H1 (cell line): ENCODE data around the gene EZH2. TPM values are rescaled to one million over a fixed set of nuclear protein-coding genes. Genes with fewer than 3 reads are reported as not detected.

Experiments used
- CTCF ChIA-PET: fragments of 300-600 bp; sonication (Branson Sonifier 250); formaldehyde crosslinking; loops from one replicate; lab custom pipeline; 2021; ENCODE audit not compliant: partially characterized antibody; lab: Charles Lee
- POLR2A ChIA-PET: fragments of 300-600 bp; sonication (Branson Sonifier 250); formaldehyde crosslinking; loops from one replicate; lab custom pipeline; 2021; ENCODE audit warnings: inconsistent platforms; ENCODE audit not compliant: partially characterized antibody; lab: Charles Lee
- DNase-seq, 2 experiments: peaks; one replicate each; pipeline versions ENCODE4 v3.0.0 to v3.0.0-alpha.2; 2010 to 2022; ENCODE audit warnings: low spot score in 2 of 2, low read depth in 1 of 2, mixed read lengths in 1 of 2
- FAIRE-seq: peaks from 2 replicates; lab custom pipeline; 2011; peaks lifted over from hg19 to GRCh38; lab: Jason Lieb, UNC
- H2AFZ ChIP-seq: 2 replicates; pipeline ENCODE4 v1.8.1; 2012; ENCODE audit warnings: low read length, inconsistent platforms
- H2AK5ac ChIP-seq: 2 replicates; pipeline ENCODE4 v1.6.1; 2013; ENCODE audit warnings: low read depth, low read length
- H2BK120ac ChIP-seq: replicated peaks from 2 replicates; pipeline ENCODE3; 2013; ENCODE audit warnings: low read depth, low read length, inconsistent platforms
- H2BK12ac ChIP-seq: 2 replicates; pipeline ENCODE4 v1.6.1; 2013; ENCODE audit warnings: low read depth, low read length
- H2BK15ac ChIP-seq: 2 replicates; pipeline ENCODE4 v1.6.1; 2013; ENCODE audit warnings: low read length
- H2BK20ac ChIP-seq: 2 replicates; pipeline ENCODE4 v1.6.1; 2013; ENCODE audit warnings: low read length
- H2BK5ac ChIP-seq: 2 replicates; pipeline ENCODE4 v1.6.1; 2013; ENCODE audit warnings: low read depth, low read length
- H3K14ac ChIP-seq: 2 replicates; pipeline ENCODE4 v1.6.1; 2013; ENCODE audit warnings: inconsistent platforms; ENCODE audit not compliant: insufficient read length
- H3K18ac ChIP-seq: 2 replicates; pipeline ENCODE4 v1.6.1; 2013; ENCODE audit warnings: low read length; ENCODE audit errors: extremely low read depth
- H3K23ac ChIP-seq: 2 replicates; pipeline ENCODE4 v1.6.1; 2013; ENCODE audit warnings: inconsistent platforms; ENCODE audit not compliant: insufficient read length
- H3K23me2 ChIP-seq: 2 replicates; pipeline ENCODE4 v1.6.1; 2013; ENCODE audit warnings: low read depth, low read length
- H3K27ac ChIP-seq: 2 replicates; pipeline ENCODE4 v1.6.1; 2011; ENCODE audit warnings: low read depth, low read length, inconsistent platforms
- H3K27me3 ChIP-seq, 4 experiments: replicated peaks in 1 of 4; 1 replicate in 1 of 4; 2 replicates in 3 of 4; pipeline versions ENCODE4 v1.6.1 to v1.8.1; 2011 to 2013; ENCODE audit warnings: low read length in 3 of 4, mild to moderate bottlenecking in 3 of 4, inconsistent platforms in 2 of 4, mixed read lengths in 2 of 4, moderate library complexity in 1 of 4; ENCODE audit not compliant: control insufficient read depth in 3 of 4, insufficient read depth in 3 of 4; ENCODE audit errors: extremely low read depth in 1 of 4
- H3K36me3 ChIP-seq, 4 experiments: 2 replicates each; pipeline versions ENCODE4 v1.6.1 to v1.8.1; 2011 to 2013; ENCODE audit warnings: mild to moderate bottlenecking in 4 of 4, low read length in 3 of 4, moderate library complexity in 2 of 4, control low read depth in 1 of 4, inconsistent platforms in 1 of 4; ENCODE audit not compliant: insufficient read depth in 4 of 4, control insufficient read depth in 2 of 4
- H3K4ac ChIP-seq: replicated peaks from 2 replicates; pipeline ENCODE3; 2013; ENCODE audit warnings: low read length, low read depth, mixed read lengths, inconsistent platforms; ENCODE audit not compliant: insufficient read length
- H3K4me1 ChIP-seq, 4 experiments: replicated peaks in 1 of 4; 1 replicate in 1 of 4; 2 replicates in 3 of 4; pipeline versions ENCODE4 v1.6.1 to v1.8.1; 2011 to 2013; ENCODE audit warnings: low read length in 3 of 4, inconsistent platforms in 2 of 4, mixed read lengths in 1 of 4; ENCODE audit not compliant: insufficient read depth in 4 of 4, control insufficient read depth in 3 of 4
- H3K4me2 ChIP-seq, 2 experiments: 2 replicates each; pipeline versions ENCODE4 v1.6.1 to v1.8.1; 2011 to 2013; ENCODE audit warnings: low read depth in 2 of 2, low read length in 2 of 2, control low read depth in 1 of 2, inconsistent platforms in 1 of 2, mild to moderate bottlenecking in 1 of 2; ENCODE audit not compliant: insufficient read depth in 1 of 2
- H3K4me3 ChIP-seq, 4 experiments: fragments of 200-600, 300-600 bp in 1 of 4; sonication (generic), shearing (Covaris generic), sonication (Bioruptor Twin) in 1 of 4; 2 replicates each; pipeline versions ENCODE4 v1.5.1 to v1.8.1; 2011 to 2016; ENCODE audit warnings: low read length in 4 of 4, low read depth in 3 of 4, control low read depth in 2 of 4, inconsistent platforms in 2 of 4, mild to moderate bottlenecking in 2 of 4, mixed read lengths in 1 of 4, moderate library complexity in 1 of 4; ENCODE audit not compliant: insufficient read depth in 2 of 4; ENCODE audit errors: extremely low read depth in 1 of 4
- H3K56ac ChIP-seq: replicated peaks from 2 replicates; pipeline ENCODE3; 2013; ENCODE audit warnings: low read depth, mild to moderate bottlenecking, mixed read lengths, low read length, inconsistent platforms; ENCODE audit not compliant: insufficient read length
- H3K79me1 ChIP-seq: 2 replicates; pipeline ENCODE4 v1.6.1; 2013; ENCODE audit warnings: low read depth, low read length, control low read depth
- H3K79me2 ChIP-seq, 2 experiments: 2 replicates each; pipeline versions ENCODE4 v1.6.1 to v1.8.1; 2012 to 2013; ENCODE audit warnings: low read length in 2 of 2, mild to moderate bottlenecking in 2 of 2, inconsistent platforms in 1 of 2; ENCODE audit not compliant: insufficient read depth in 2 of 2, control insufficient read depth in 1 of 2
- H3K9ac ChIP-seq, 4 experiments: replicated peaks in 1 of 4; 1 replicate in 1 of 4; 2 replicates in 3 of 4; pipeline versions ENCODE4 v1.6.1 to v1.8.1; 2011 to 2013; ENCODE audit warnings: low read depth in 3 of 4, low read length in 3 of 4, control low read depth in 2 of 4, mild to moderate bottlenecking in 2 of 4, moderate library complexity in 2 of 4, inconsistent platforms in 1 of 4; ENCODE audit errors: extremely low read depth in 1 of 4
- H3K9me3 ChIP-seq, 2 experiments: 2 replicates each; pipeline versions ENCODE4 v1.6.1 to v1.8.1; 2012 to 2013; ENCODE audit warnings: mild to moderate bottlenecking in 2 of 2, moderate library complexity in 2 of 2, control low read depth in 1 of 2, inconsistent platforms in 1 of 2, low read depth in 1 of 2, low read length in 1 of 2, mixed read lengths in 1 of 2; ENCODE audit not compliant: insufficient read depth in 2 of 2
- H4K20me1 ChIP-seq, 2 experiments: replicated peaks in 1 of 2; 2 replicates each; pipeline versions ENCODE3 to v1.8.1; 2011 to 2013; ENCODE audit warnings: inconsistent platforms in 2 of 2, low read length in 2 of 2, mild to moderate bottlenecking in 1 of 2; ENCODE audit not compliant: insufficient read depth in 2 of 2, control insufficient read depth in 1 of 2
- H4K5ac ChIP-seq: 2 replicates; pipeline ENCODE4 v1.6.1; 2013; ENCODE audit warnings: low read length, low read depth, mixed read lengths, inconsistent platforms; ENCODE audit not compliant: insufficient read length
- H4K8ac ChIP-seq: 2 replicates; pipeline ENCODE4 v1.8.0; 2013; ENCODE audit warnings: mild to moderate bottlenecking, moderate library complexity, low read length, inconsistent platforms; ENCODE audit not compliant: insufficient read depth; ENCODE audit errors: extremely low read depth
- H4K91ac ChIP-seq: replicated peaks from 2 replicates; pipeline ENCODE3; 2013; ENCODE audit warnings: low read length, mixed read lengths, inconsistent platforms; ENCODE audit not compliant: insufficient read length
- ATF2 ChIP-seq: IDR thresholded peaks from 2 replicates; pipeline ENCODE4 v1.6.1; 2012; ENCODE audit warnings: low read length, inconsistent platforms
- ATF3 ChIP-seq: IDR thresholded peaks from 2 replicates; pipeline ENCODE4 v1.6.1; 2011; ENCODE audit warnings: low read depth, mild to moderate bottlenecking, low read length; ENCODE audit not compliant: insufficient read depth
- WGBS, 2 experiments: shearing (Covaris generic) in 1 of 2; methylation state at CpG; one replicate each; pipeline versions ENCODE4 v1.1.6 to v1.1.7; 2013 to 2015; ENCODE audit warnings: low lambda C conversion rate in 2 of 2, mixed read lengths in 2 of 2, inconsistent platforms in 1 of 2, low coverage in 1 of 2, missing lambda C conversion rate in 1 of 2; ENCODE audit not compliant: insufficient replicate concordance in 2 of 2, insufficient coverage in 1 of 2, insufficient read length in 1 of 2; ENCODE audit errors: extremely low coverage in 1 of 2, missing lambda C conversion rate in 1 of 2; 5-methylcytosine and 5-hydroxymethylcytosine counted together
- polyA plus RNA-seq, 7 experiments: library from polyadenylated mRNA; depleted of rRNA in 3 of 7; stranded (reverse) in 5 of 7; unstranded in 2 of 7; fragments of >200 nt in 5 of 7; fragments of 200-250 nt in 2 of 7; gene quantifications; 1 replicate in 5 of 7; 2 replicates in 1 of 7; 4 replicates in 1 of 7; pipeline versions ENCODE4 v1.2.1 to v1.2.3, GENCODE V29; 2011 to 2013; ENCODE audit warnings: missing spikeins in 2 of 7, mixed read lengths in 2 of 7
- total RNA-seq: library from RNA; stranded (reverse); fragmentation: NEBNext Ultra II Directional; extraction: Animal tissue kit (Norgen Biotek cat#: 25700); gene quantifications from 2 replicates; pipeline ENCODE4 v1.2.1, GENCODE V29; 2021

Gene EZH2
- total and polyA plus RNA-seq, 2 of the 8 experiments (the other 6 are each of a cell fraction or from before 2014, with no cell fraction given): 28.9 to 49.0 TPM

- Histone ChIP-seq H3K4me1 (no peaks in the 10 kb centered on the region; a peak in 1 of 7 replicates), H3K4me3 (no peak overlapping the region), H2BK12ac (no peak overlapping the region), H2AFZ (no peak overlapping the region), H4K5ac (no peak overlapping the region), H2BK20ac (no peak overlapping the region), H2BK120ac (no peak overlapping the region), H3K9ac (no peak overlapping the region), H2BK5ac (no peak overlapping the region), H3K27me3 (no peaks in the 10 kb centered on the region), H4K91ac (no peak overlapping the region), H3K9me3 (no peaks in the 10 kb centered on the region), H3K27ac (no peak overlapping the region), H3K4me2 (no peak overlapping the region), H3K23ac (no peak overlapping the region), H4K20me1 (peaks cover 0 to 1% of the 10 kb centered on the region in 2 experiments), H3K4ac (no peak overlapping the region), H3K79me1 (no peaks in the 10 kb centered on the region)
- CTCF ChIA-PET: interaction anchor here (1.4 to 1.6 kb wide), 2 partner anchors 146 to 246 kb away, joined by 3 to 4 read pairs; no protein-coding TSS in a partner anchor
- DNase-seq: no peak
- whole genome bisulfite sequencing, 2 experiments: 87% methylated on average over 2 of the region's 2 CpGs; no CpG with 5 or more reads in 1 of the 2 experiments
- TF ChIP-seq ATF3: no peak
- TF ChIP-seq ATF2: no peak
- TF ChIP-seq, all 59 proteins: peak for 0
- Histone ChIP-seq H4K8ac (no peak overlapping the region), H2BK15ac (no peak overlapping the region), H3K14ac (no peak overlapping the region), H3K23me2 (no peaks in the 10 kb centered on the region), H3K56ac (no peak overlapping the region), H3K79me2 (no peaks in the 10 kb centered on the region; a peak in 1 of 4 replicates), H3K18ac (no peak overlapping the region), H2AK5ac (no peak overlapping the region), H3K36me3 (peaks cover 2 to 42% (median 22%) of the 10 kb centered on the region in 4 experiments; a peak in 7 of 8 replicates)
- no peak for FAIRE-seq
- POLR2A ChIA-PET: no interaction called here
These were observed 62.7 kb downstream of the EZH2 start for GRCh38 chr7:148821422-148821821.
